ENCODE data around the gene SPIRE1. TPM values are rescaled to one million over a fixed set of nuclear protein-coding genes. Genes with fewer than 3 reads are reported as not detected.

SPIRE1 gene
- total RNA-seq, 1 experiment from 2014 or later: 16.6 TPM

- no peaks in the 10 kb centered on the region for H3K9me3 ChIP-seq (ENCODE audit: control insufficient read depth, low read depth, low read length)
- H2BK120ac ChIP-seq (ENCODE audit: low read depth, low read length, poor library complexity, severe bottlenecking): no peak overlapping the region
Measured at GRCh38 chr18:12630136-12630535, 27.8 kb downstream of the SPIRE1 start.

More at GRCh38 chr18:12630136-12630535, 27.8 kb downstream of the SPIRE1 start:
- H3K79me2 ChIP-seq (ENCODE audit: insufficient read depth, low read length): no peaks in the 10 kb centered on the region
- no peak overlapping the region for H2BK15ac ChIP-seq (ENCODE audit: low read depth, low read length)
- no peak for DNase-seq
- H4K91ac ChIP-seq (ENCODE audit: insufficient read length, low read depth, low read length): no peak overlapping the region
- H3K4ac ChIP-seq (ENCODE audit: low read depth, low read length): no peak overlapping the region
- H3K4me1 Mint-ChIP-seq: peaks cover 0 to 6% of the 10 kb centered on the region in 2 experiments; a peak in 2 of 4 replicates
- H3K79me1 ChIP-seq (ENCODE audit: insufficient read depth, low read depth, low read length, poor library complexity, severe bottlenecking): no peaks in the 10 kb centered on the region
- H3K9me3 Mint-ChIP-seq: peaks cover 0 to 3% of the 10 kb centered on the region in 2 experiments; a peak in 3 of 5 replicates
- no peaks in the 10 kb centered on the region for H4K20me1 ChIP-seq (ENCODE audit: control insufficient read depth, insufficient read depth, insufficient read length)
- H3K4me1 ChIP-seq (ENCODE audit: insufficient read depth, low read length): no peaks in the 10 kb centered on the region
- H3K4me3 Mint-ChIP-seq: no peak overlapping the region
- no peaks in the 10 kb centered on the region for H3K27me3 ChIP-seq (ENCODE audit: insufficient read depth, low read length)
- H2AFZ ChIP-seq (ENCODE audit: low read length): no peak overlapping the region
- H3K18ac ChIP-seq (ENCODE audit: insufficient read length, low read depth, low read length): no peak overlapping the region
- no peak overlapping the region for H2AK5ac ChIP-seq (ENCODE audit: insufficient read length, low read length)
- no peak overlapping the region for H3K14ac ChIP-seq (ENCODE audit: insufficient read depth, low read length)
- no peaks in the 10 kb centered on the region for H3K23me2 ChIP-seq (ENCODE audit: insufficient read length, low read depth, low read length, poor library complexity, severe bottlenecking)
- no peak overlapping the region for H3K23ac ChIP-seq (ENCODE audit: insufficient read length, low read depth, low read length)
- peaks cover 0 to 8% (median 5%) of the 10 kb centered on the region in 3 experiments; a peak in 4 of 7 replicates for H3K36me3 Mint-ChIP-seq (ENCODE audit: insufficient read depth in 1 of 3, low read depth in 3 of 3)
- WGBS (ENCODE audit: extremely low coverage, insufficient read length, low lambda C conversion rate): no CpG with 5 or more reads among the region's 7 CpGs
- no peak overlapping the region for H3K27ac Mint-ChIP-seq
- H2BK12ac ChIP-seq (ENCODE audit: insufficient read length, low read depth, low read length): no peak overlapping the region
- H3T11ph ChIP-seq (ENCODE audit: low read length): no peak overlapping the region
- no peak overlapping the region for H3K56ac ChIP-seq (ENCODE audit: insufficient read length, low read depth, low read length)
- H2BK20ac ChIP-seq (ENCODE audit: low read depth, low read length, poor library complexity, severe bottlenecking): no peak overlapping the region
- no peak overlapping the region for H4K8ac ChIP-seq (replicated peaks; ENCODE audit: insufficient read length, low read depth, low read length)
- H3K27ac ChIP-seq (ENCODE audit: insufficient read length, low read depth, low read length): no peak overlapping the region
- H3K9ac ChIP-seq (ENCODE audit: extremely low read depth, insufficient read length, low read length): no peak overlapping the region
- no peaks in the 10 kb centered on the region for H3K27me3 Mint-ChIP-seq (ENCODE audit: low read depth)
- H2BK5ac ChIP-seq (ENCODE audit: insufficient read length, low read length): no peak overlapping the region
- TF ChIP-seq, protein P1, sequence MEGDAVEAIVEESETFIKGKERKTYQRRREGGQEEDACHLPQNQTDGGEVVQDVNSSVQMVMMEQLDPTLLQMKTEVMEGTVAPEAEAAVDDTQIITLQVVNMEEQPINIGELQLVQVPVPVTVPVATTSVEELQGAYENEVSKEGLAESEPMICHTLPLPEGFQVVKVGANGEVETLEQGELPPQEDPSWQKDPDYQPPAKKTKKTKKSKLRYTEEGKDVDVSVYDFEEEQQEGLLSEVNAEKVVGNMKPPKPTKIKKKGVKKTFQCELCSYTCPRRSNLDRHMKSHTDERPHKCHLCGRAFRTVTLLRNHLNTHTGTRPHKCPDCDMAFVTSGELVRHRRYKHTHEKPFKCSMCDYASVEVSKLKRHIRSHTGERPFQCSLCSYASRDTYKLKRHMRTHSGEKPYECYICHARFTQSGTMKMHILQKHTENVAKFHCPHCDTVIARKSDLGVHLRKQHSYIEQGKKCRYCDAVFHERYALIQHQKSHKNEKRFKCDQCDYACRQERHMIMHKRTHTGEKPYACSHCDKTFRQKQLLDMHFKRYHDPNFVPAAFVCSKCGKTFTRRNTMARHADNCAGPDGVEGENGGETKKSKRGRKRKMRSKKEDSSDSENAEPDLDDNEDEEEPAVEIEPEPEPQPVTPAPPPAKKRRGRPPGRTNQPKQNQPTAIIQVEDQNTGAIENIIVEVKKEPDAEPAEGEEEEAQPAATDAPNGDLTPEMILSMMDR (conservative IDR thresholded peaks at IDR 0.05): no peak
- no peak overlapping the region for H3K4me2 ChIP-seq (ENCODE audit: insufficient read depth, insufficient read length, low read length)
- H4K5ac ChIP-seq (ENCODE audit: insufficient read length, low read depth, low read length): no peak overlapping the region

Measured in H9 (cell line).